Smooth muscle cell (in vitro differentiated cells): ENCODE data around the gene ATP11A. TPM values are rescaled to one million over a fixed set of nuclear protein-coding genes. Genes with fewer than 3 reads are reported as not detected.

Source experiments
- DNase-seq: peaks from one replicate; lab custom pipeline; 2025; ENCODE audit not compliant: unreplicated experiment; lab: John Stamatoyannopoulos, UW
- H2AFZ ChIP-seq: fragments of 200-600 bp; sonication (generic); 2 replicates; pipeline ENCODE4 v1.6.0; 2016; ENCODE audit warnings: antibody characterized with exemption, low read depth, mild to moderate bottlenecking
- H3F3A ChIP-seq: fragments of 200-600 bp; sonication (generic); 2 replicates; pipeline ENCODE4 v1.6.0; 2017; ENCODE audit warnings: antibody characterized with exemption, low read depth
- H3K27ac ChIP-seq: fragments of 200-600 bp; sonication (generic); 2 replicates; pipeline ENCODE4 v1.5.1; 2016; ENCODE audit warnings: low read depth, mild to moderate bottlenecking
- H3K27me3 ChIP-seq: fragments of 200-600 bp; sonication (generic); 2 replicates; pipeline ENCODE4 v1.6.1; 2016; ENCODE audit warnings: low read depth, mild to moderate bottlenecking
- H3K36me3 ChIP-seq: fragments of 200-600 bp; sonication (generic); 2 replicates; pipeline ENCODE4 v1.5.1; 2016; ENCODE audit warnings: low read depth
- H3K4me1 ChIP-seq: fragments of 200-600 bp; sonication (generic); 2 replicates; pipeline ENCODE4 v1.5.1; 2016; ENCODE audit warnings: low read depth
- H3K4me2 ChIP-seq: fragments of 200-600 bp; sonication (generic); 2 replicates; pipeline ENCODE4 v1.6.0; 2016; ENCODE audit warnings: mild to moderate bottlenecking
- H3K4me3 ChIP-seq: fragments of 200-600 bp; sonication (generic); 2 replicates; pipeline ENCODE4 v1.5.1; 2016; ENCODE audit warnings: mild to moderate bottlenecking
- H3K79me2 ChIP-seq: fragments of 200-600 bp; sonication (generic); 2 replicates; pipeline ENCODE4 v1.6.0; 2016; ENCODE audit warnings: low read depth, mild to moderate bottlenecking
- H3K9ac ChIP-seq: fragments of 200-600 bp; sonication (generic); 2 replicates; pipeline ENCODE4 v1.6.0; 2016; ENCODE audit warnings: low read depth
- H3K9me3 ChIP-seq: fragments of 200-600 bp; sonication (generic); replicated peaks from 2 replicates; pipeline ENCODE4 v1.5.1; 2016; ENCODE audit warnings: low read depth
- H4K20me1 ChIP-seq: fragments of 200-600 bp; sonication (generic); 2 replicates; pipeline ENCODE4 v1.6.0; 2016; ENCODE audit warnings: low read depth
- CTCF ChIP-seq: fragments of 200-600 bp; sonication (generic); IDR thresholded peaks from 2 replicates; pipeline ENCODE4 v1.5.1; 2017; ENCODE audit warnings: borderline replicate concordance, mild to moderate bottlenecking, antibody characterized with exemption; ENCODE audit not compliant: insufficient read depth, poor library complexity, severe bottlenecking
- WGBS: methylation state at CpG from one replicate; pipeline ENCODE4 v1.1.7; 2016; ENCODE audit warnings: low lambda C conversion rate; 5-methylcytosine and 5-hydroxymethylcytosine counted together
- polyA plus RNA-seq: library from polyadenylated mRNA; unstranded; fragments of >200 nt; fragmentation: Nextera tagmentation; extraction: Ambion mirVana; gene quantifications from 2 replicates; pipeline ENCODE4 v1.2.1, GENCODE V29; 2016
- total RNA-seq: library from RNA; depleted of rRNA; stranded (reverse); fragments of >200 nt; gene quantifications from 2 replicates; pipeline ENCODE4 v1.2.3, GENCODE V29; 2014

Gene ATP11A
- total and polyA plus RNA-seq, 2 experiments from 2014 or later, result 6.5 to 7.5 TPM

GRCh38 chr13:112760931-112761330 is 71.1 kb downstream of the ATP11A start:
- peaks cover 22% of the 10 kb centered on the region for H4K20me1 ChIP-seq
- TF ChIP-seq CTCF, result no peak
- 96% methylated on average over 15 of the region's 15 CpGs for WGBS
- H3K4me2 ChIP-seq, result no peak overlapping the region
- H3K36me3 ChIP-seq, result no peaks in the 10 kb centered on the region
- H3K27ac ChIP-seq, result no peak overlapping the region
- no peak overlapping the region for H3K9ac ChIP-seq
- H3F3A ChIP-seq, result peaks cover 10% of the 10 kb centered on the region
- peaks cover 21% of the 10 kb centered on the region for H3K79me2 ChIP-seq
- H3K9me3 ChIP-seq, result no peaks in the 10 kb centered on the region
- H3K27me3 ChIP-seq, result no peaks in the 10 kb centered on the region
- no peak overlapping the region for H2AFZ ChIP-seq
- peaks cover 21% of the 10 kb centered on the region for H3K4me1 ChIP-seq
- H3K4me3 ChIP-seq, result no peak overlapping the region
- DNase-seq, result no peak

GRCh38 chr13:112761701-112762689 is 72.2 kb downstream of the ATP11A start:
- Histone ChIP-seq H3K4me1 (peaks cover 13% of the 10 kb centered on the region), H2AFZ (no peak overlapping the region), H4K20me1 (peaks cover 28% of the 10 kb centered on the region), H3K36me3 (no peaks in the 10 kb centered on the region), H3K27me3 (no peaks in the 10 kb centered on the region), H3K4me2 (peak overlapping the region; percentile 50), H3K9ac (no peak overlapping the region), H3K9me3 (no peaks in the 10 kb centered on the region), H3K79me2 (peaks cover 18% of the 10 kb centered on the region), H3F3A (peaks cover 9% of the 10 kb centered on the region), H3K4me3 (no peak overlapping the region), H3K27ac (peak overlapping the region; percentile 58)
- DNase-seq, result peak; percentile 14
- no peak for TF ChIP-seq CTCF
- WGBS, result 44% methylated on average over 21 of the region's 21 CpGs

GRCh38 chr13:112762690-112763080 is 72.8 kb downstream of the ATP11A start:
- H3K4me3 ChIP-seq, result no peak overlapping the region
- no peak overlapping the region for H3K9ac ChIP-seq
- no peak overlapping the region for H2AFZ ChIP-seq
- WGBS, result 86% methylated on average over 19 of the region's 19 CpGs
- TF ChIP-seq CTCF, result no peak
- no peaks in the 10 kb centered on the region for H3K36me3 ChIP-seq
- H4K20me1 ChIP-seq, result peaks cover 28% of the 10 kb centered on the region
- no peaks in the 10 kb centered on the region for H3K9me3 ChIP-seq
- H3K27ac ChIP-seq, result peak overlapping the region; percentile 58
- H3K27me3 ChIP-seq, result no peaks in the 10 kb centered on the region
- peaks cover 7% of the 10 kb centered on the region for H3K4me1 ChIP-seq
- no peak for DNase-seq
- peaks cover 6% of the 10 kb centered on the region for H3F3A ChIP-seq
- peak overlapping the region; percentile 2 for H3K4me2 ChIP-seq
- H3K79me2 ChIP-seq, result peaks cover 16% of the 10 kb centered on the region
